Heart left ventricle (tissue), 16 donors: Measurements from ENCODE around the gene HDAC4. TPM values are rescaled to one million over a fixed set of nuclear protein-coding genes. Genes with fewer than 3 reads are reported as not detected.

Source experiments
- ATAC-seq, 4 donors: fragments of 200-7000 bp; cut with Tn5 transposase; one replicate each; pipeline ENCODE4 v1.9.1; 2020 to 2022; ENCODE audit warnings: moderate library complexity in 4 of 4, mild to moderate bottlenecking in 3 of 4, moderate number of reproducible peaks in 1 of 4
- DNase-seq, 5 donors: peaks; one replicate each; pipeline ENCODE4 v3.0.0-alpha.2; 2020
- H3K27ac ChIP-seq, 12 donors: fragments of 200-600 bp; sonication (generic) in 4 of 12; one replicate each; pipeline versions ENCODE4 v1.5.0 to v1.8.0; 2016 to 2022; ENCODE audit warnings: mild to moderate bottlenecking in 2 of 12
- H3K27me3 ChIP-seq, 9 donors: fragments of 200-600 bp; sonication (generic) in 2 of 9; one replicate each; pipeline versions ENCODE4 v1.5.1 to v1.8.0; 2016 to 2022; ENCODE audit warnings: mild to moderate bottlenecking in 3 of 9
- H3K36me3 ChIP-seq, 9 donors: fragments of 200-600 bp; sonication (generic) in 2 of 9; one replicate each; pipeline versions ENCODE4 v1.5.0 to v1.8.0; 2018 to 2022; ENCODE audit warnings: mild to moderate bottlenecking in 2 of 9
- H3K4me1 ChIP-seq, 12 donors: fragments of 200-600 bp; sonication (generic) in 4 of 12; one replicate each; pipeline versions ENCODE4 v1.5.0 to v1.8.0; 2016 to 2022; ENCODE audit warnings: mild to moderate bottlenecking in 3 of 12
- H3K4me3 ChIP-seq, 12 donors: fragments of 200-600 bp; sonication (generic) in 4 of 12; one replicate each; pipeline versions ENCODE4 v1.5.0 to v1.8.0; 2017 to 2022; ENCODE audit warnings: mild to moderate bottlenecking in 9 of 12, moderate library complexity in 4 of 12
- H3K9me3 ChIP-seq, 12 donors: fragments of 200-600 bp; sonication (generic) in 4 of 12; one replicate each; pipeline versions ENCODE4 v1.5.0 to v1.8.0; 2016 to 2022; ENCODE audit warnings: mild to moderate bottlenecking in 1 of 12
- CTCF ChIP-seq, 12 donors: fragments of 200-600 bp; sonication (generic) in 4 of 12; IDR thresholded peaks; one replicate each; pipeline versions ENCODE4 v1.5.0 to v1.8.0; 2018 to 2022; ENCODE audit warnings: antibody characterized with exemption in 12 of 12, mild to moderate bottlenecking in 5 of 12
- POLR2A ChIP-seq, 2 donors: fragments of 450-650 bp; IDR thresholded peaks; one replicate each; pipeline ENCODE4 v1.6.1; 2017; ENCODE audit warnings: antibody characterized with exemption in 2 of 2, mild to moderate bottlenecking in 2 of 2, moderate library complexity in 2 of 2
- WGBS, 4 donors: extraction: QIAGEN DNeasy Blood & Tissue Kit in 2 of 4; methylation state at CpG; one replicate each; pipeline versions ENCODE4 v1.1.5 to v1.1.7; 2013 to 2018; 5-methylcytosine and 5-hydroxymethylcytosine counted together
- intact Hi-C, 10 donors: fragments of 100-400 bp; cut with DNase I; formaldehyde crosslinking; loops; one replicate each; pipeline versions ENCODE4 v1.11.1 to v1.14.2; 2022
- polyA plus RNA-seq, 2 donors: library from polyadenylated mRNA; stranded (reverse); fragments of 200-250 nt; gene quantifications; one replicate each; pipeline ENCODE4 v1.2.3, GENCODE V29; 2013
- total RNA-seq, 9 donors: library from RNA; depleted of rRNA in 2 of 9; stranded (reverse); fragments of >200 nt in 2 of 9; fragmentation: NEBNext Ultra II Directional in 3 of 9; extraction: Animal tissue kit (Norgen Biotek cat#: 25700) in 3 of 9; gene quantifications; one replicate each; pipeline versions ENCODE4 v1.1.0 to v1.2.4, GENCODE V29; 2016 to 2023
- donor health status: ischemic (EF 13 %, LVEDD 7.1; RV severe dilation, severe dysfunction).
- donor health status: healthy with polysubstance abuse.
- donor health status: DM: no; HTN: yes; CAD: no.
- donor health status: DM: no; HTN: no; CAD: no.
- donor health status: ischemic (EF 25% LVEDD 6.9; RV normal size, moderate dysfunction).
- donor health status: ischemic (EF 25% LVEDD 5.7; RV mildly dilated, moderate dysfunction).
- donor health status: healthy.
- donor health status: DM: yes; HTN: yes; CAD: no.
- donor health status: ischemic (EF 35%, LVEDD 5.7; RV mildly dilated, moderate dysfunction).
- donor health status: nonischemic (EF 11% LVEDD 7.7; RV severe dilation, severe dysfunction).
- donor health status: DM: yes; HTN: yes; CAD: no.
- donor health status: PGD.
- donor health status: ischemic (EF 29% LVEDD 5.4; RV normal size, mild dysfunction).
- donor health status: nonischemic (EF 23%, LVEDD 6.1; RV moderate dilation, normal function).

Gene HDAC4
- total and polyA plus RNA-seq, 11 donors, result 13.9 to 37.6 (median 27.5) TPM

GRCh38 chr2:239033801-239034560 is 366.8 kb downstream of the HDAC4 start:
- intact Hi-C loops, result loop anchor here in 9 of 10 donors (2.0 to 10.0 kb wide), 11 partner anchors 71 to 1111 kb away; partner anchors contain the start of genes OTOS (in 4 of the 9), HDAC4 (in 2 of the 9) and COPS9 (in 1 of the 9)
- ATAC-seq (no peak), DNase-seq (peak in 1 of 5 donors; percentile 7)
- TF ChIP-seq POLR2A (IDR thresholded peaks at IDR 0.05) (no peak), CTCF (IDR thresholded peaks at IDR 0.05) (no peak)
- Histone ChIP-seq H3K4me3 (no peak overlapping the region), H3K4me1 (peaks cover 0 to 5% (median 0%) of the 10 kb centered on the region in 12 donors), H3K27me3 (peaks cover 0 to 24% (median 2%) of the 10 kb centered on the region in 9 donors), H3K36me3 (no peaks in the 10 kb centered on the region), H3K9me3 (no peaks in the 10 kb centered on the region), H3K27ac (no peak overlapping the region)
- 77 to 85% (median 80%) methylated on average over 13 of the region's 13 CpGs for WGBS, 4 donors

GRCh38 chr2:239029958-239030357 is 370.9 kb downstream of the HDAC4 start:
- H3K9me3 ChIP-seq, result no peaks in the 10 kb centered on the region
- peaks cover 0 to 39% (median 4%) of the 10 kb centered on the region in 9 donors for H3K27me3 ChIP-seq
- peak in 1 of 5 donors; percentile 20 for DNase-seq
- TF ChIP-seq POLR2A (IDR thresholded peaks at IDR 0.05) (no peak), CTCF (IDR thresholded peaks at IDR 0.05) (no peak)
- WGBS, 4 donors, result 65 to 72% (median 68%) methylated on average over 9 of the region's 9 CpGs
- no peak for ATAC-seq
- no peak overlapping the region for H3K4me3 ChIP-seq
- no peaks in the 10 kb centered on the region for H3K36me3 ChIP-seq
- no peak overlapping the region for H3K27ac ChIP-seq
- intact Hi-C loops, result loop anchor here in 8 of 10 donors (5.0 to 10.0 kb wide), 10 partner anchors 75 to 1115 kb away; partner anchors contain the start of genes OTOS (in 4 of the 8), COPS9 (in 1 of the 8) and HDAC4 (in 1 of the 8)
- no peaks in the 10 kb centered on the region for H3K4me1 ChIP-seq

- TF ChIP-seq CTCF (IDR thresholded peaks at IDR 0.05) (no peak), POLR2A (IDR thresholded peaks at IDR 0.05) (no peak)
- Histone ChIP-seq H3K4me1 (no peaks in the 10 kb centered on the region), H3K27ac (no peak overlapping the region), H3K36me3 (no peaks in the 10 kb centered on the region), H3K4me3 (no peak overlapping the region), H3K9me3 (no peaks in the 10 kb centered on the region), H3K27me3 (peaks cover 0 to 40% (median 4%) of the 10 kb centered on the region in 9 donors)
- ATAC-seq (no peak), DNase-seq (peak in 3 of 5 donors; percentile 2 to 38 (median 23))
- intact Hi-C loops, result loop anchor here in 1 of 10 donors (10.0 kb wide), 1 partner anchor 387 kb away; no protein-coding TSS in a partner anchor
- 83 to 94% (median 89%) methylated on average over 5 of the region's 5 CpGs for WGBS, 4 donors
Observed at GRCh38 chr2:239028253-239028619, 372.6 kb downstream of the HDAC4 start.
